ENCODE measurements around the gene HTT. TPM values are rescaled to one million over a fixed set of nuclear protein-coding genes. Genes with fewer than 3 reads are reported as not detected.

The HTT gene
- total RNA-seq, 1 donor from 2014 or later = 48.0 TPM

- H3K27ac Mint-ChIP-seq = no peak overlapping the region
- no peaks in the 10 kb centered on the region for H3K9me3 Mint-ChIP-seq
- no peak for TF ChIP-seq CTCF (conservative IDR thresholded peaks at IDR 0.05)
- no peaks in the 10 kb centered on the region for H3K4me1 Mint-ChIP-seq (ENCODE audit: unreplicated experiment)
- H3K4me3 Mint-ChIP-seq = no peak overlapping the region
- peaks cover 12% of the 10 kb centered on the region for H3K36me3 Mint-ChIP-seq
- H3K27me3 Mint-ChIP-seq = no peaks in the 10 kb centered on the region
- DNase-seq (ENCODE audit: extremely low spot score, unreplicated experiment) = no peak
Observed at GRCh38 chr4:3235030-3235345, 160.5 kb downstream of the HTT start.

GRCh38 chr4:3235581-3235980, 161.1 kb downstream of the HTT start:
- Mint-ChIP-seq H3K27ac (no peak overlapping the region), H3K27me3 (no peaks in the 10 kb centered on the region), H3K4me1 (ENCODE audit: unreplicated experiment) (no peaks in the 10 kb centered on the region), H3K36me3 (peaks cover 13% of the 10 kb centered on the region), H3K4me3 (no peak overlapping the region), H3K9me3 (no peaks in the 10 kb centered on the region)
- no peak for TF ChIP-seq CTCF (conservative IDR thresholded peaks at IDR 0.05)
- DNase-seq (ENCODE audit: extremely low spot score, unreplicated experiment) = no peak

GRCh38 chr4:3236326-3236878, 161.9 kb downstream of the HTT start:
- no peaks in the 10 kb centered on the region for H3K4me1 Mint-ChIP-seq (ENCODE audit: unreplicated experiment)
- TF ChIP-seq CTCF (conservative IDR thresholded peaks at IDR 0.05) = no peak
- H3K9me3 Mint-ChIP-seq = no peaks in the 10 kb centered on the region
- H3K27me3 Mint-ChIP-seq = no peaks in the 10 kb centered on the region
- peaks cover 14% of the 10 kb centered on the region for H3K36me3 Mint-ChIP-seq
- H3K27ac Mint-ChIP-seq = no peak overlapping the region
- no peak for DNase-seq (ENCODE audit: extremely low spot score, unreplicated experiment)
- H3K4me3 Mint-ChIP-seq = no peak overlapping the region

GRCh38 chr4:3237266-3237665, 162.8 kb downstream of the HTT start:
- H3K4me1 Mint-ChIP-seq (ENCODE audit: unreplicated experiment) = peaks cover 4% of the 10 kb centered on the region
- no peaks in the 10 kb centered on the region for H3K9me3 Mint-ChIP-seq
- H3K36me3 Mint-ChIP-seq = peaks cover 15% of the 10 kb centered on the region
- H3K27me3 Mint-ChIP-seq = no peaks in the 10 kb centered on the region
- TF ChIP-seq CTCF (conservative IDR thresholded peaks at IDR 0.05) = no peak
- no peak overlapping the region for H3K27ac Mint-ChIP-seq
- DNase-seq (ENCODE audit: extremely low spot score, unreplicated experiment) = no peak
- H3K4me3 Mint-ChIP-seq = no peak overlapping the region

GRCh38 chr4:3237712-3238560, 163.5 kb downstream of the HTT start:
- Mint-ChIP-seq H3K9me3 (no peaks in the 10 kb centered on the region), H3K36me3 (peaks cover 15% of the 10 kb centered on the region), H3K27ac (no peak overlapping the region), H3K4me3 (no peak overlapping the region), H3K27me3 (no peaks in the 10 kb centered on the region), H3K4me1 (ENCODE audit: unreplicated experiment) (peaks cover 4% of the 10 kb centered on the region)
- no peak for TF ChIP-seq CTCF (conservative IDR thresholded peaks at IDR 0.05)
- DNase-seq (ENCODE audit: extremely low spot score, unreplicated experiment) = no peak

Data from type B pancreatic cell (in vitro differentiated cells).